HEK293 (cell line): ENCODE data around the gene ZNF189.
A peak's percentile ranks its signal among the peaks of the same experiment; 100 is the strongest.

Experiments
- CTCF ChIA-PET: fragments of 350-600 bp; formaldehyde crosslinking; extraction: SDS; loops from one replicate; lab custom pipeline; 2021; ENCODE audit warnings: antibody characterized with exemption; lab: Yijun Ruan, JAX
- POLR2A ChIA-PET: fragments of 300-600 bp; formaldehyde crosslinking; extraction: SDS; loops from one replicate; lab custom pipeline; 2020; ENCODE audit warnings: antibody characterized with exemption, inconsistent platforms; lab: Yijun Ruan, JAX
- H3K27ac ChIP-seq: fragments of 200-500 bp; sonication (Bioruptor generic); 2 replicates; pipeline ENCODE4 v1.5.1; 2014; ENCODE audit warnings: low read depth, low read length, control low read depth, inconsistent platforms; ENCODE audit errors: extremely low read depth
- H3K36me3 ChIP-seq, 2 experiments: fragments of 200-500 bp in 1 of 2; sonication (Bioruptor generic) in 1 of 2; 1 replicate in 1 of 2; 2 replicates in 1 of 2; pipeline ENCODE4 v1.5.1; 2014 to 2017; ENCODE audit warnings: inconsistent platforms in 2 of 2, low read length in 2 of 2; ENCODE audit not compliant: control insufficient read depth in 2 of 2, insufficient read depth in 1 of 2
- H3K4me1 ChIP-seq: fragments of 200-500 bp; sonication (Bioruptor generic); 2 replicates; pipeline ENCODE4 v1.5.1; 2014; ENCODE audit warnings: mild to moderate bottlenecking, low read length, inconsistent platforms; ENCODE audit not compliant: control insufficient read depth, insufficient read depth
- H3K4me3 ChIP-seq: 2 replicates; pipeline ENCODE4 v1.5.1; 2011; ENCODE audit warnings: low read depth, mild to moderate bottlenecking, control low read depth, low read length, moderate library complexity
- H3K9me3 ChIP-seq: fragments of 200-500 bp; sonication (Bioruptor generic); 2 replicates; pipeline ENCODE4 v1.5.1; 2014; ENCODE audit warnings: low read depth, low read length, inconsistent platforms; ENCODE audit not compliant: control insufficient read depth, insufficient read depth
- GLI2 ChIP-seq: fragments of 450-650 bp; formaldehyde crosslinking; IDR thresholded peaks from 2 replicates; pipeline ENCODE4; 2017; ENCODE audit warnings: missing biosample characterization, missing genetic modification characterization, low read depth, borderline replicate concordance
- GLIS1 ChIP-seq: fragments of 450-650 bp; formaldehyde crosslinking; IDR thresholded peaks from 2 replicates; pipeline ENCODE4 v1.5.1; 2016; ENCODE audit warnings: missing biosample characterization, missing genetic modification characterization
- GLIS2 ChIP-seq: fragments of 450-650 bp; formaldehyde crosslinking; IDR thresholded peaks from 2 replicates; pipeline ENCODE4 v1.5.1; 2016; ENCODE audit warnings: missing biosample characterization, missing genetic modification characterization
- PRDM1 ChIP-seq: fragments of 450-650 bp; formaldehyde crosslinking; IDR thresholded peaks from 2 replicates; pipeline ENCODE4; 2016; ENCODE audit warnings: missing biosample characterization, missing genetic modification characterization
- SCRT2 ChIP-seq: fragments of 450-650 bp; formaldehyde crosslinking; IDR thresholded peaks from 2 replicates; pipeline ENCODE4 v1.5.1; 2016; ENCODE audit warnings: missing biosample characterization, missing genetic modification characterization
- ZBTB48 ChIP-seq: fragments of 450-650 bp; formaldehyde crosslinking; IDR thresholded peaks from 2 replicates; pipeline ENCODE4 v1.5.1; 2016; ENCODE audit warnings: missing biosample characterization, missing genetic modification characterization
- ZFP3 ChIP-seq: fragments of 450-650 bp; formaldehyde crosslinking; IDR thresholded peaks from 2 replicates; pipeline ENCODE4 v1.5.1; 2016; ENCODE audit warnings: low read depth, missing biosample characterization, missing genetic modification characterization
- ZNF335 ChIP-seq: fragments of 450-650 bp; formaldehyde crosslinking; conservative IDR thresholded peaks from 2 replicates; pipeline ENCODE4 v1.5.1; 2016; ENCODE audit warnings: missing biosample characterization, missing genetic modification characterization
- ZNF37A ChIP-seq: fragments of 450-650 bp; IDR thresholded peaks from 2 replicates; pipeline ENCODE4 v1.5.1; 2018; ENCODE audit warnings: missing biosample characterization, missing genetic modification characterization
- ZNF473 ChIP-seq: fragments of 450-650 bp; formaldehyde crosslinking; IDR thresholded peaks from 2 replicates; pipeline ENCODE4 v1.5.1; 2017; ENCODE audit warnings: missing biosample characterization, missing genetic modification characterization
- ZNF654 ChIP-seq: fragments of 450-650 bp; formaldehyde crosslinking; IDR thresholded peaks from 2 replicates; pipeline ENCODE4 v1.5.1; 2016; ENCODE audit warnings: low read depth, missing biosample characterization, missing genetic modification characterization
- TF ChIP-seq, protein P1 (sequence below): fragments of 450-650 bp; formaldehyde crosslinking; IDR thresholded peaks from 2 replicates; pipeline ENCODE4 v1.5.1; 2016; ENCODE audit warnings: missing biosample characterization, missing genetic modification characterization, borderline replicate concordance
- TF ChIP-seq, protein P2 (sequence below): fragments of 450-650 bp; formaldehyde crosslinking; IDR thresholded peaks from 2 replicates; pipeline ENCODE4 v1.5.1; 2016; ENCODE audit warnings: missing biosample characterization, missing genetic modification characterization
- TF ChIP-seq, protein P3 (sequence below): fragments of 450-650 bp; formaldehyde crosslinking; IDR thresholded peaks from 2 replicates; pipeline ENCODE4 v1.5.1; 2016; ENCODE audit warnings: missing biosample characterization, missing genetic modification characterization
- TF ChIP-seq, protein P4 (sequence below): fragments of 450-650 bp; formaldehyde crosslinking; IDR thresholded peaks from 2 replicates; pipeline ENCODE4 v1.5.1; 2016; ENCODE audit warnings: missing biosample characterization, missing genetic modification characterization

The ZNF189 gene

DNA sequence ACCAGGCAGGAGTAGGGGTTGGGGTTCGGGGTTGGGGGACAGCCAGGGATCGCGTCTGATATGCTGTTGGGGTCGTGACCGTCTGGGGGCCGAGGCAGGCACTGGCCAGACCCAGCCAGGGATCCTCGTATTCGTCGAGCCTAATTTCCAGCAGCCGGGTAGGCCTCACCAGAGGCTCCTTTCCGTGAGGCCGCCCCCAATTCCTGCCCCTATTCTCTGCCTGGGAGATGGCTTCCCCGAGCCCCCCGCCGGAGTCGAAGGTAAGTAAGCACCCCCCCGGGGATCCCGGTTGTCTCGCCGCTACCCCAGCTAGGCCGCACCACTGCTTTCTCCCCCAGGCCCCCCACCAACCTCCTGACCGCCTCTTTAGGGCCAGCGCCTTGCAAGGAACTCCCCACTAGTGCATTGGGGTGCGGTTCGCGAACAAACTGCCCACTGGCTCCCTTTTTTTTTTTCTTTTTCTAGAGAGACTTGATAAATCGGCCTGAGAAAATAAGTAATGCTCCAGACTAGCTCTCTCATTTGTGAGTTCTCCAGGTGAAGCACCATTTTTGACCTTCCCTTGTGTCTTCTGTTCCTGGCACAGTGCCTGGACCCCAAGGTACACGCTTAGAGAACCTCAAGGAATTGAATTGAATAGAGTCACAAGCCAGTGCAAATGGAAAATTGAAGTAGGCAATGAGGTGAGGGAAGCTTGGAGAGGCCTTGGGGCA lies 435 bp downstream of the ZNF189 start:
- CTCF ChIA-PET = interaction anchor here (0.8 to 2.3 kb wide), 3 partner anchors 11 to 130 kb away, joined by 3 to 16 read pairs (median 7); no protein-coding TSS in a partner anchor
- POLR2A ChIA-PET = interaction anchor here (0.7 to 1.7 kb wide), 10 partner anchors 10 to 837 kb away, joined by 3 to 17 read pairs (median 4); partner anchors contain the start of gene RNF20
- Histone ChIP-seq H3K4me1 (no peaks in the 10 kb centered on the region), H3K9me3 (no peaks in the 10 kb centered on the region), H3K4me3 (peak overlapping the region; percentile 76), H3K27ac (peak overlapping the region; percentile 59; the same call in 1 of the 2 replicates), H3K36me3 (peaks cover 28 to 73% of the 10 kb centered on the region in 2 experiments)
- TF ChIP-seq, protein P1, sequence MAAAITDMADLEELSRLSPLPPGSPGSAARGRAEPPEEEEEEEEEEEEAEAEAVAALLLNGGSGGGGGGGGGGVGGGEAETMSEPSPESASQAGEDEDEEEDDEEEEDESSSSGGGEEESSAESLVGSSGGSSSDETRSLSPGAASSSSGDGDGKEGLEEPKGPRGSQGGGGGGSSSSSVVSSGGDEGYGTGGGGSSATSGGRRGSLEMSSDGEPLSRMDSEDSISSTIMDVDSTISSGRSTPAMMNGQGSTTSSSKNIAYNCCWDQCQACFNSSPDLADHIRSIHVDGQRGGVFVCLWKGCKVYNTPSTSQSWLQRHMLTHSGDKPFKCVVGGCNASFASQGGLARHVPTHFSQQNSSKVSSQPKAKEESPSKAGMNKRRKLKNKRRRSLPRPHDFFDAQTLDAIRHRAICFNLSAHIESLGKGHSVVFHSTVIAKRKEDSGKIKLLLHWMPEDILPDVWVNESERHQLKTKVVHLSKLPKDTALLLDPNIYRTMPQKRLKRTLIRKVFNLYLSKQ (tag by site-specific recombination) = no peak
- peak; percentile 42; the same call in 1 of the 2 replicates for TF ChIP-seq GLIS1
- TF ChIP-seq, protein P2, sequence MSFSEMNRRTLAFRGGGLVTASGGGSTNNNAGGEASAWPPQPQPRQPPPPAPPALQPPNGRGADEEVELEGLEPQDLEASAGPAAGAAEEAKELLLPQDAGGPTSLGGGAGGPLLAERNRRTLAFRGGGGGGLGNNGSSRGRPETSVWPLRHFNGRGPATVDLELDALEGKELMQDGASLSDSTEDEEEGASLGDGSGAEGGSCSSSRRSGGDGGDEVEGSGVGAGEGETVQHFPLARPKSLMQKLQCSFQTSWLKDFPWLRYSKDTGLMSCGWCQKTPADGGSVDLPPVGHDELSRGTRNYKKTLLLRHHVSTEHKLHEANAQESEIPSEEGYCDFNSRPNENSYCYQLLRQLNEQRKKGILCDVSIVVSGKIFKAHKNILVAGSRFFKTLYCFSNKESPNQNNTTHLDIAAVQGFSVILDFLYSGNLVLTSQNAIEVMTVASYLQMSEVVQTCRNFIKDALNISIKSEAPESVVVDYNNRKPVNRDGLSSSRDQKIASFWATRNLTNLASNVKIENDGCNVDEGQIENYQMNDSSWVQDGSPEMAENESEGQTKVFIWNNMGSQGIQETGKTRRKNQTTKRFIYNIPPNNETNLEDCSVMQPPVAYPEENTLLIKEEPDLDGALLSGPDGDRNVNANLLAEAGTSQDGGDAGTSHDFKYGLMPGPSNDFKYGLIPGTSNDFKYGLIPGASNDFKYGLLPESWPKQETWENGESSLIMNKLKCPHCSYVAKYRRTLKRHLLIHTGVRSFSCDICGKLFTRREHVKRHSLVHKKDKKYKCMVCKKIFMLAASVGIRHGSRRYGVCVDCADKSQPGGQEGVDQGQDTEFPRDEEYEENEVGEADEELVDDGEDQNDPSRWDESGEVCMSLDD (tag by site-specific recombination) = 0 out of 2 replicates have a peak, but pooled peaks have one; percentile 47
- no peak for TF ChIP-seq PRDM1
- TF ChIP-seq ZNF473 (tag by site-specific recombination) = no peak
- no peak for TF ChIP-seq ZFP3
- TF ChIP-seq SCRT2 (tag by site-specific recombination) = no peak
- TF ChIP-seq ZBTB48 (tag by site-specific recombination) = peak; percentile 52
- TF ChIP-seq, protein P3, sequence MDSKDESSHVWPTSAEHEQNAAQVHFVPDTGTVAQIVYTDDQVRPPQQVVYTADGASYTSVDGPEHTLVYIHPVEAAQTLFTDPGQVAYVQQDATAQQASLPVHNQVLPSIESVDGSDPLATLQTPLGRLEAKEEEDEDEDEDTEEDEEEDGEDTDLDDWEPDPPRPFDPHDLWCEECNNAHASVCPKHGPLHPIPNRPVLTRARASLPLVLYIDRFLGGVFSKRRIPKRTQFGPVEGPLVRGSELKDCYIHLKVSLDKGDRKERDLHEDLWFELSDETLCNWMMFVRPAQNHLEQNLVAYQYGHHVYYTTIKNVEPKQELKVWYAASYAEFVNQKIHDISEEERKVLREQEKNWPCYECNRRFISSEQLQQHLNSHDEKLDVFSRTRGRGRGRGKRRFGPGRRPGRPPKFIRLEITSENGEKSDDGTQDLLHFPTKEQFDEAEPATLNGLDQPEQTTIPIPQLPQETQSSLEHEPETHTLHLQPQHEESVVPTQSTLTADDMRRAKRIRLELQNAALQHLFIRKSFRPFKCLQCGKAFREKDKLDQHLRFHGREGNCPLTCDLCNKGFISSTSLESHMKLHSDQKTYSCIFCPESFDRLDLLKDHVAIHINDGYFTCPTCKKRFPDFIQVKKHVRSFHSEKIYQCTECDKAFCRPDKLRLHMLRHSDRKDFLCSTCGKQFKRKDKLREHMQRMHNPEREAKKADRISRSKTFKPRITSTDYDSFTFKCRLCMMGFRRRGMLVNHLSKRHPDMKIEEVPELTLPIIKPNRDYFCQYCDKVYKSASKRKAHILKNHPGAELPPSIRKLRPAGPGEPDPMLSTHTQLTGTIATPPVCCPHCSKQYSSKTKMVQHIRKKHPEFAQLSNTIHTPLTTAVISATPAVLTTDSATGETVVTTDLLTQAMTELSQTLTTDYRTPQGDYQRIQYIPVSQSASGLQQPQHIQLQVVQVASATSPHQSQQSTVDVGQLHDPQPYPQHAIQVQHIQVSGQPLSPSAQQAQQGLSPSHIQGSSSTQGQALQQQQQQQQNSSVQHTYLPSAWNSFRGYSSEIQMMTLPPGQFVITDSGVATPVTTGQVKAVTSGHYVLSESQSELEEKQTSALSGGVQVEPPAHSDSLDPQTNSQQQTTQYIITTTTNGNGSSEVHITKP = peak; percentile 41
- TF ChIP-seq GLI2 (tag by site-specific recombination) = no peak
- TF ChIP-seq, protein P4, sequence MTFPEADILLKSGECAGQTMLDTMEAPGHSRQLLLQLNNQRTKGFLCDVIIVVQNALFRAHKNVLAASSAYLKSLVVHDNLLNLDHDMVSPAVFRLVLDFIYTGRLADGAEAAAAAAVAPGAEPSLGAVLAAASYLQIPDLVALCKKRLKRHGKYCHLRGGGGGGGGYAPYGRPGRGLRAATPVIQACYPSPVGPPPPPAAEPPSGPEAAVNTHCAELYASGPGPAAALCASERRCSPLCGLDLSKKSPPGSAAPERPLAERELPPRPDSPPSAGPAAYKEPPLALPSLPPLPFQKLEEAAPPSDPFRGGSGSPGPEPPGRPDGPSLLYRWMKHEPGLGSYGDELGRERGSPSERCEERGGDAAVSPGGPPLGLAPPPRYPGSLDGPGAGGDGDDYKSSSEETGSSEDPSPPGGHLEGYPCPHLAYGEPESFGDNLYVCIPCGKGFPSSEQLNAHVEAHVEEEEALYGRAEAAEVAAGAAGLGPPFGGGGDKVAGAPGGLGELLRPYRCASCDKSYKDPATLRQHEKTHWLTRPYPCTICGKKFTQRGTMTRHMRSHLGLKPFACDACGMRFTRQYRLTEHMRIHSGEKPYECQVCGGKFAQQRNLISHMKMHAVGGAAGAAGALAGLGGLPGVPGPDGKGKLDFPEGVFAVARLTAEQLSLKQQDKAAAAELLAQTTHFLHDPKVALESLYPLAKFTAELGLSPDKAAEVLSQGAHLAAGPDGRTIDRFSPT (tag by site-specific recombination) = no peak
- no peak for TF ChIP-seq ZNF37A
- peak; percentile 40; the same call in 1 of the 2 replicates for TF ChIP-seq GLIS2 (tag by site-specific recombination)
- TF ChIP-seq ZNF654 (tag by site-specific recombination) = no peak
- peak; percentile 63 for TF ChIP-seq ZNF335 (tag by site-specific recombination)
